ENCODE results near the gene KIAA0825. TPM values are rescaled to one million over a fixed set of nuclear protein-coding genes. Genes with fewer than 3 reads are reported as not detected.

KIAA0825 gene
- total RNA-seq, 2 donors from 2014 or later = 4.1 to 4.3 TPM

- H3K4me3 ChIP-seq = no peak overlapping the region
- no peak for ATAC-seq (ENCODE audit: insufficient number of reproducible peaks, low FRiP score, low read depth)
- H3K4me1 ChIP-seq (ENCODE audit: control insufficient read depth in 1 of 2, low read depth in 2 of 2) = no peaks in the 10 kb centered on the region
- H3K36me3 ChIP-seq = no peaks in the 10 kb centered on the region
- no peaks in the 10 kb centered on the region for H3K9me3 ChIP-seq
- H3K27me3 ChIP-seq (replicated peaks; ENCODE audit: insufficient read depth) = no peaks in the 10 kb centered on the region
- H3K27ac ChIP-seq = no peak overlapping the region
- no peak for TF ChIP-seq CTCF (IDR thresholded peaks at IDR 0.05)
- DNase-seq (ENCODE audit: low spot score) = no peak
Observed at GRCh38 chr5:94389515-94389899, 228.9 kb downstream of the KIAA0825 start.

- no peak for TF ChIP-seq CTCF (IDR thresholded peaks at IDR 0.05)
- Histone ChIP-seq H3K27ac (no peak overlapping the region), H3K4me1 (ENCODE audit: control insufficient read depth in 1 of 2, low read depth in 2 of 2) (no peaks in the 10 kb centered on the region), H3K9me3 (no peaks in the 10 kb centered on the region), H3K27me3 (replicated peaks; ENCODE audit: insufficient read depth) (no peaks in the 10 kb centered on the region), H3K36me3 (no peaks in the 10 kb centered on the region), H3K4me3 (no peak overlapping the region)
- no peak for ATAC-seq (ENCODE audit: insufficient number of reproducible peaks, low FRiP score, low read depth)
- DNase-seq (ENCODE audit: low spot score) = no peak
Observed at GRCh38 chr5:94388773-94389514, 229.5 kb downstream of the KIAA0825 start.

GRCh38 chr5:94385767-94386166 lies 232.6 kb downstream of the KIAA0825 start:
- ATAC-seq (ENCODE audit: insufficient number of reproducible peaks, low FRiP score, low read depth) = no peak
- no peaks in the 10 kb centered on the region for H3K27me3 ChIP-seq (replicated peaks; ENCODE audit: insufficient read depth)
- H3K9me3 ChIP-seq = no peaks in the 10 kb centered on the region
- H3K36me3 ChIP-seq = no peaks in the 10 kb centered on the region
- no peak for DNase-seq (ENCODE audit: low spot score)
- no peak overlapping the region for H3K4me3 ChIP-seq
- no peak for TF ChIP-seq CTCF (IDR thresholded peaks at IDR 0.05)
- no peaks in the 10 kb centered on the region for H3K4me1 ChIP-seq (ENCODE audit: control insufficient read depth in 1 of 2, low read depth in 2 of 2)
- no peak overlapping the region for H3K27ac ChIP-seq

GRCh38 chr5:94378062-94378461 lies 240.3 kb downstream of the KIAA0825 start:
- Histone ChIP-seq H3K9me3 (no peaks in the 10 kb centered on the region), H3K27ac (no peak overlapping the region), H3K4me1 (ENCODE audit: control insufficient read depth in 1 of 2, low read depth in 2 of 2) (no peaks in the 10 kb centered on the region), H3K4me3 (no peak overlapping the region), H3K27me3 (replicated peaks; ENCODE audit: insufficient read depth) (no peaks in the 10 kb centered on the region), H3K36me3 (no peaks in the 10 kb centered on the region)
- ATAC-seq (ENCODE audit: insufficient number of reproducible peaks, low FRiP score, low read depth) = no peak
- no peak for DNase-seq (ENCODE audit: low spot score)
- no peak for TF ChIP-seq CTCF (IDR thresholded peaks at IDR 0.05)

- Histone ChIP-seq H3K36me3 (no peaks in the 10 kb centered on the region), H3K9me3 (no peaks in the 10 kb centered on the region), H3K4me3 (no peak overlapping the region), H3K27me3 (replicated peaks; ENCODE audit: insufficient read depth) (no peaks in the 10 kb centered on the region), H3K27ac (no peak overlapping the region), H3K4me1 (ENCODE audit: control insufficient read depth in 1 of 2, low read depth in 2 of 2) (no peaks in the 10 kb centered on the region)
- ATAC-seq (ENCODE audit: insufficient number of reproducible peaks, low FRiP score, low read depth) (no peak), DNase-seq (ENCODE audit: low spot score) (no peak)
- TF ChIP-seq CTCF (IDR thresholded peaks at IDR 0.05) = no peak
Observed at GRCh38 chr5:94376672-94377345, 241.6 kb downstream of the KIAA0825 start.

Measured in thoracic aorta (tissue), 2 donors.